Measurements from ENCODE around the gene LONP2. TPM values are rescaled to one million over a fixed set of nuclear protein-coding genes. Genes with fewer than 3 reads are reported as not detected.

Gene LONP2
- total and polyA plus RNA-seq, 9 of the 15 experiments (the other 6 are each of a cell fraction or from before 2014, with no cell fraction given): 8.1 to 41.2 (median 25.6) TPM

GRCh38 chr16:48244080-48244862 lies at the start of gene LONP2 (continued):
- TF ChIP-seq MNT (conservative IDR thresholded peaks at IDR 0.05) (peak; percentile 72 to 90), ZFX (CRISPR knock-in tag; IDR thresholded peaks at IDR 0.05) (peak; percentile 95), KLF13 (tag; IDR thresholded peaks at IDR 0.05; ENCODE audit: borderline replicate concordance, low read depth) (0 out of 2 replicates have a peak, but pooled peaks have one; percentile 41), IRF2 (CRISPR knock-in tag; IDR thresholded peaks at IDR 0.05) (0 out of 2 replicates have a peak, but pooled peaks have one; percentile 76), SIN3B (IDR thresholded peaks at IDR 0.05; ENCODE audit: low read depth) (peak; percentile 79), MYC (IDR thresholded peaks at IDR 0.05; ENCODE audit: low read depth, low read length) (peak; percentile 59; the same call in 1 of the 2 replicates), MYC (CRISPR knock-in tag; IDR thresholded peaks at IDR 0.05; ENCODE audit: borderline replicate concordance, low read depth) (no peak), STAT6 (CRISPR knock-in tag; IDR thresholded peaks at IDR 0.05) (peak; percentile 63; the same call in 1 of the 2 replicates), COPS2 (conservative IDR thresholded peaks at IDR 0.05) (no peak), STAG1 (CRISPR knock-in tag; IDR thresholded peaks at IDR 0.05; ENCODE audit: borderline replicate concordance) (peak; percentile 34; the same call in 1 of the 2 replicates), RREB1 (CRISPR knock-in tag; IDR thresholded peaks at IDR 0.05) (no peak)
- TF ChIP-seq, protein P1, sequence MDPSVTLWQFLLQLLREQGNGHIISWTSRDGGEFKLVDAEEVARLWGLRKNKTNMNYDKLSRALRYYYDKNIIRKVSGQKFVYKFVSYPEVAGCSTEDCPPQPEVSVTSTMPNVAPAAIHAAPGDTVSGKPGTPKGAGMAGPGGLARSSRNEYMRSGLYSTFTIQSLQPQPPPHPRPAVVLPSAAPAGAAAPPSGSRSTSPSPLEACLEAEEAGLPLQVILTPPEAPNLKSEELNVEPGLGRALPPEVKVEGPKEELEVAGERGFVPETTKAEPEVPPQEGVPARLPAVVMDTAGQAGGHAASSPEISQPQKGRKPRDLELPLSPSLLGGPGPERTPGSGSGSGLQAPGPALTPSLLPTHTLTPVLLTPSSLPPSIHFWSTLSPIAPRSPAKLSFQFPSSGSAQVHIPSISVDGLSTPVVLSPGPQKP (CRISPR knock-in tag; IDR thresholded peaks at IDR 0.05): no peak
- TF ChIP-seq, protein P2, sequence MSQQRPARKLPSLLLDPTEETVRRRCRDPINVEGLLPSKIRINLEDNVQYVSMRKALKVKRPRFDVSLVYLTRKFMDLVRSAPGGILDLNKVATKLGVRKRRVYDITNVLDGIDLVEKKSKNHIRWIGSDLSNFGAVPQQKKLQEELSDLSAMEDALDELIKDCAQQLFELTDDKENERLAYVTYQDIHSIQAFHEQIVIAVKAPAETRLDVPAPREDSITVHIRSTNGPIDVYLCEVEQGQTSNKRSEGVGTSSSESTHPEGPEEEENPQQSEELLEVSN (IDR thresholded peaks at IDR 0.05; ENCODE audit: borderline replicate concordance in 1 of 2, extremely low read depth in 1 of 2, insufficient read depth in 1 of 2, insufficient read length in 1 of 2, low read depth in 1 of 2, low read length in 1 of 2, poor library complexity in 1 of 2, severe bottlenecking in 1 of 2): peak; percentile 24 to 26
